Lung microvascular endothelial cell (primary cell): ENCODE measurements around the gene CELF6. TPM values are rescaled to one million over a fixed set of nuclear protein-coding genes. Genes with fewer than 3 reads are reported as not detected.

Experiments used
- DNase-seq, 2 donors: peaks; one replicate each; pipeline versions ENCODE4 v3.0.0 to v3.0.0-alpha.2; 2010; ENCODE audit warnings: low read depth in 2 of 2
- total RNA-seq: library from RNA; depleted of rRNA; stranded (reverse); fragments of >200 nt; gene quantifications from 2 replicates; pipeline ENCODE4 v1.2.1, GENCODE V29; 2014

Gene CELF6
- total RNA-seq = 0.20 TPM in 1 of 2 replicates, not detected in the other

GRCh38 chr15:72319985-72320671 lies at the start of gene CELF6:
TSS of gene CELF6 (minus strand) at chr15:72320157. CDS start at chr15:72319874, 283 bp downstream.
- peak; percentile 79 to 82 for DNase-seq

GRCh38 chr15:72368899-72369298 lies 48.9 kb upstream of the CELF6 start:
- peak in 1 of 2 donors; percentile 55 for DNase-seq

DNA sequence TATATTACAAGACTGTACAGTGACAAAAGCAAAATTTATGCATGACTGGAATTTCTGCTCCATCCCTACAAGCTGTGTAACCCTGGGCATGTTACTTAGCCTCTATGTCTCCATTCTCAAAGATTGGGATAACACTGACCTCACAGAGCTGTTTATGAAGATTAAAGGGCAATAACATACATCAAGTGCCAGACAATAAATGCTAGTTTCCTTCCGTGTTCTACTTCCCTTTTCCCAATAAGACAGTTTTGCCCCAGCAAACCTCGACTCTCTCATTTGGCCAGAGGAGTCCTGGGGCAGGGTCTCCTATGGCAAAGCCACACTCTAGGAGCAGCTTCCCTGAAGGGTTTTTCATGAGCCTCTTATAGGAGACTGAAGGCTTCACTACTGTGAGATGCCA lies 48.4 kb upstream of the CELF6 start:
- no peak for DNase-seq

GRCh38 chr15:72365844-72366243 lies 45.9 kb upstream of the CELF6 start:
- peak in 1 of 2 donors; percentile 14 for DNase-seq

DNA sequence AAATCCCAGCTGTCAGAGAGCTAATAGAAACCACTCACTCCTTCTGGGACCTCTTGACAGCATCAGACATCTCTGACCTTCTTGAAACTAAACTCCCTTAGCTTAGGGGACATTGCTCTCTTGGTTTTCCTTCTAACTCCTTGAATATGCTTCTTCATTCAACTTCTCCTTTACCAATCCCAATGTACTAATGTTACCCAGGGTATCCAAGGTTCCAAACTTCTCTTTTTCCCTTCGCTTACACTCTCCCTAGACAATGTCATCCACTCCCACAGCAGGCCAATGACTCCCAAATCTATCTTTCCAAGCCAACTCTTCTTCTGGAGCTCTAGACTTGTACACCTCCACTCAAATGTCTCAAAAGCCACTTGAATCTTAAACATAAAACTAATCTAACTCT lies 41.2 kb upstream of the CELF6 start:
- no peak for DNase-seq

- peak; percentile 79 to 91 for DNase-seq
These were observed 38.8 kb upstream of the CELF6 start for GRCh38 chr15:72358650-72359171.

DNA sequence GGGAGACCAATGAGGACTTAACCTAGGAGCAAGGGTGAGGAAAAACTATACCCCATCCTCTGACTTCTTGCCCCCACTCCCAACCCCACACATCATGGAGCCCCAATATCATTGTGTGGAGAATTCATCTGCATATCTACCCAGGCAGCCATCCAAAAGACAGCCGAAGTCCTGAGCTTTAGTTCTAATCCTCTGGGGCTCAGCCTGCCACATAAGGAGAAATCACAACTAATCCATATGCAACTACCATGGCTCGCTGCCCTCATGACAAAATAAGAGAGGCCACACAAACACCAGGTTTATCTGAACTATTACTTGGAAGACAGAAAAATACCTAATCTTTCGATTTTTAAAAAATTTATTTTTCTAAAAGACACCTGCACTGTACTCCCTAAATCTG lies 38.2 kb upstream of the CELF6 start:
- no peak for DNase-seq

- no peak for DNase-seq
These were observed 34.5 kb upstream of the CELF6 start for GRCh38 chr15:72354496-72354895.

DNA sequence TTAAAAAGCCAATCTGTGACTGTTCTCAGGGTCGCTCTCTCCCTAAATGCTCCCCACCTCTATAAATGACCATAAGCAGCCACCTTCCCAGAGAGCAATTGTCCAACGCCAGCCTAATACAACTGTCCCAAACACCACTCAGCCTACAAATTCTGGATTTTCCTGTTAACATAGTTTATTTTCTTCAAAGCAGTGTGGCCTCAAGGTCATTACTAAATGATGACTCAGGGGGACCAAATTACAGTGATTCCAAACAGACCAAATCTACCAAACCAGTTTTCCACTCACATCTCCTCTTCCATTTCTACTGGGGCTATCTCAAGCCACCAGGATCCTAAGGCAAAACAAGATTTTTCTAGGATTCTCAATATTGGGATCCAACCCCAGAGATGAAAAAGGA lies 33.3 kb upstream of the CELF6 start:
- DNase-seq = no peak

DNA sequence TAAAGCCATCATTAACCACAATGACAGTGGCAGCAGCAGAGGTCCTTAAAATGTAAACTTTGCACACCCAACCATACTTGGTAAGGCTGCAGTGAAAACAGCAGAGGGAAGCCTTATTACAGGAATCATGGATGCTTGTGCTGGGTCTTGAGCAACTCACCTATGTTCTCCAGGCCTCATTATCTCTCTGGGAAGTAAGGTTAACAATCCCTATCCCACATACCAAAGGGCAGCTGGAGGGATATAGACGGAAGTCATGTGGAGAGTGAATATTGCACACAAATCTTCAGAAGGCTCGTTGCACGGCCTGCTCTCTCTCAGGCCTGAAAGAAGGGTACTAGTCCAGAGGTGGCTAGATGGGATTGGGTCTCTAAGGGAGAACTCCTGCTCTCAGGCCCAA lies 25.8 kb upstream of the CELF6 start:
- DNase-seq = no peak

- DNase-seq = no peak
These were observed 25.3 kb upstream of the CELF6 start for GRCh38 chr15:72345280-72345679.

DNA sequence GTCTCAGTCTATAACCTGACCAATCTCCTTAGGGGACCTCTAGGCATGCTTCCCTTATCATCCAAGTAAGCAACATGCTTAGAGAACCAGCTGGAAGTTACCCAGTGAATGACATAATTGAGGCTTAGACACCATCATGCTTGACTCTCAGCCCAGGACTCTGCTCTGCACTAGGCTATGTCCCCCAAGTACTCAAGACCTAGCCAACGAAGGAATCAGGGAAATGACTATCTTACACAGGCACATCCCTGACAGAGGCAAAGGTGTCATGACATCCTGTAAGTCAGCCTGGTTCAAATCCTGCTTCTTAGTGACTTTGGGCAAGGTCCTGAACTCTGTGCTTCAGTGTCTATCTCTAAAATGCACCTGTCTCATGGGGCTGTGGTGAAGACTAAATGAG lies 24.6 kb upstream of the CELF6 start:
- no peak for DNase-seq

DNA sequence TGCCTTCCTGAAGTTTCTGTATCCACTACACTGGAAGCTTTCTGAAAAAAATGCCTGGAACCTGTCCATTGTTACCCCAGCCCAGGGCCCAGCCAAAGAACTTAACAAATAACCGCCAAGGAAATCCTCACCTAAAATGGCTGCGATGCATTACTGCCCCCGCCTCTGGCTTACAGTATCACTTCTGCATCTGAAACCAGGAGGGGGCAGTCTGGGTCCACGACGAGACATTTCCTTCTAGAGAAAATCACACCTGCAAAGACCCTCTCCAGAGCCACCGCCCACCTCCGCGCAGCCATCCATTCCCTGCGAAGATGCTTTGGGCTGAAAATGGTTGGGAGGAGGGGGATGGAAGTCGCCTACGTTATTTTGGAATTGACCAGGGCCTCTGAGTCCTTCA lies 22.4 kb upstream of the CELF6 start:
- peak; percentile 58 to 65 for DNase-seq

DNA sequence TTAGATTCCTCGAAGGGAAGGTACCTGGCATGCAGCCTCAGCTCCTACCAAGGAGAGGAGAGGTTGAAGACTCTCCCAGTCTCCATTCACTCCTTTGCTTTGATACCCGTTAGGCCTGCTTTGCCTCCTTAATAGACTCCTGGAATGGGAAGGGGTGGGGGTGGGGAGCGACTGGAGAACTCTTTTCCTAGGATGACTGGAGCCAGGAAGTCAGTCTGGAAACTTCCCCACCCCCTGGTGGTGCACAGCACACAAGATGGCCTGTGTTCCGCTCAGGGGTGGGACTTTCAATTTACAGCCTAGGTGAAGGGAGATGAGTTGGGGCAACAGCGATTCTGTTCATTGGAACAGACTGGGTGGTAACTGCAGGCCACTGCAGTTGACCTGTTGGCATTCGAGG lies 21.4 kb upstream of the CELF6 start:
- DNase-seq = peak; percentile 21 to 34

DNA sequence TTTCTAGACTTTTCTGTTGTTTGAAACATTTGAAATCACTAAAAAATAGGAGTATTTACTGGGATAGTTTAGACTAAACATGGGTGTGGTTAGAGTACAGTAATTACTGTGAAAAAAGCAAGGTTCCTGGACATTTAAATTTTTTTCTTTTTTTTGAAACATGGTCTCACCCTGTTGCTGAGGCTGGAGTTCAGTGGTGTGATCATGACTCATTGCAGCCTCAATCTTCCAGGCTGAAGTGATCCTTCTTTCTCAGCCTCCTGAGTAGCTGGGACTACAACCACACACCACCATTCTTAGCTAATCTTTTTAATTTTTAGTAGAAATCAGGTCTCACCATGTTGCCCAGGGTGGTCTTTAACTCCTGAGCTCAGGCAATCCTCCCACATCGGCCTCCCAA lies 20.4 kb upstream of the CELF6 start:
- DNase-seq = no peak

- peak; percentile 80 to 81 for DNase-seq
These were observed 19.8 kb upstream of the CELF6 start for GRCh38 chr15:72339777-72340177.

DNA sequence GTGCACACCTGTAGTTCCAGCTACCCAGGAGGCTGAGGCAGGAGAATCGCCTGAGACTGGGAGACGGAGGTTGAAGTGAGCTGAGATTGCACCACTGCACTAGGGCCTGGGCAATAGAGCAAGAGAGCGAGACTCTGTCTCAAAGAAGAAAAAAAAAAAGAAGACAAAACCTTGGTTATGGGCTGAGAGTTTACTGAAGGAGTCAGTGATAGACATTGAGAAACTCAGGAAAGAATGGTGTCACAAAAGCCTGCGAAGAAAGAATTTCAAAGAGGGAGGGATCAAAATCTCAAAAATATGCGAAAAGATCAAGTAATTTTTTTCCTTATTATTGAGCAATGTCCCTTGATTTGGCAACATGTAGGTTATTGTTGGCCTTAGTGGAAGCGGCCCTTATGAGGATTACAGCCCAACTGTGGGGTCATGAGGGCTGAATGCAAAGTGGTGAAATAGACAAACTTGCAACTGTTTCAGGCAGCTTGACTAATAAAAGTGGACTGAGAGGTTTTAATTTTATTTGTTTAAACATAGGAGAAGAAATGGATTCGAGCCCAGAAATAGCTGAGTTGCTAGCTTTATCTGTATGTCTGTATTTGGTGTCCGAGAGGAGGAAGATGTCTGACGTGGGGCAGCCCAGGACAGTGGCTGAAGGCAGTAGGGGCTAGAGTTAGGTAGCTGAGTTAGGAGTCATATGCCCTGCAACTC lies 18.8 kb upstream of the CELF6 start:
- peak in 1 of 2 donors; percentile 20 for DNase-seq

GRCh38 chr15:72338148-72338547 lies 18.2 kb upstream of the CELF6 start:
- no peak for DNase-seq

DNA sequence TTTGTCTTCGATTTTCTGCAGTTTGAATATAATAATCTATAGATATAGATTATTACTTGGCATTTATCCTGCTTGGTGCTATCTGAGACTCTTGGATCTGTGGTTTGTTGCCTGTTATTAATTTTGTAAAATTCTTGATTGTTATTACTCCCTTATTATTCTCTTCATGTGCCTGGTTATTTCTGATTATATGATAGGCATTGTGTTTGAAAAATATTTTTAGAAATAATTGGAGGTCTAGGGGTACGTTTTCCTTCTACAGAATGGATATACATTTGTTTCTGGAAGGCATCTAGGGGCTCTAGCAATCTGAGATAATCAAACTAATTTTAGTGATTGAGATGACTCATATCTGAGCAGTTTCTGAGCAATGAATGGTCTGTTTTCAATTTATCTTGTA lies 14.9 kb upstream of the CELF6 start:
- DNase-seq = no peak

DNA sequence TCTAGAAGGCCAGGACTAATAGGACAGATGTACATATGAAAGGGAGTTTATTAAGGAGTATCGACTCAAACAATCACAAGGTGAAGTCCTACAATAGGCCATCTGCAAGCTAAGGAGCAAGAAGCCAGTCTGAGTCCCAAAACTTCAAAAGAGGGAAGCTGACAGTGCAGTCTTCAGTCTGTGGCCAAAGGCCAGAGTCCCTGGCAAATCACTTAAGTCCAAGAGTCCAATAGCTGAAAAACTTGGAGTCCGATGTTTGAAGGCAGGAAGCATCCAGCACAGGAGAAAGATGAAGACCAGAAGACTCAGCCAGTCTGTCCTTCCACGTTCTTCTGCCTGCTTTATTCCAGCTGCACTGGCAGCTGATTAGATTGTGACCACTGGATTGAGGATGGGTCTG lies 11.1 kb upstream of the CELF6 start:
- DNase-seq = no peak

DNA sequence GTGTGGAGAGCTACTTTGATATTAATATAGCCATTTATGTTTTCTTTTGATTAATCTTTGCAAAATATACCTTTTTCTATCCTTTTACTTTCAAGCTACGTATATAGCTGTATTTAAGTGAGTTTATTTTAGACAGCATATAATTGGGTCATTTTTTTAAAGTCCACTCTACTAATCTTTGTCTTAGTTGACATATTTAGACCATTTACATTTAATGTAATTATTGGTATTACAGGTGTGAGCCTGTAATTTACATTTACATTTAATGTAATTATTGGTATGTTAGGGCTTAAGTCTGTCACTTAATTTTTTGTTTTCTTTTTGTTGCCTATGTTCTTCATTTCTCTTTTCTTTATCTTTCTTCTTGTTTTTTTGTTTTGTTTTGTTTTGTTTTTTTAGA lies 3.8 kb upstream of the CELF6 start:
- no peak for DNase-seq

DNA sequence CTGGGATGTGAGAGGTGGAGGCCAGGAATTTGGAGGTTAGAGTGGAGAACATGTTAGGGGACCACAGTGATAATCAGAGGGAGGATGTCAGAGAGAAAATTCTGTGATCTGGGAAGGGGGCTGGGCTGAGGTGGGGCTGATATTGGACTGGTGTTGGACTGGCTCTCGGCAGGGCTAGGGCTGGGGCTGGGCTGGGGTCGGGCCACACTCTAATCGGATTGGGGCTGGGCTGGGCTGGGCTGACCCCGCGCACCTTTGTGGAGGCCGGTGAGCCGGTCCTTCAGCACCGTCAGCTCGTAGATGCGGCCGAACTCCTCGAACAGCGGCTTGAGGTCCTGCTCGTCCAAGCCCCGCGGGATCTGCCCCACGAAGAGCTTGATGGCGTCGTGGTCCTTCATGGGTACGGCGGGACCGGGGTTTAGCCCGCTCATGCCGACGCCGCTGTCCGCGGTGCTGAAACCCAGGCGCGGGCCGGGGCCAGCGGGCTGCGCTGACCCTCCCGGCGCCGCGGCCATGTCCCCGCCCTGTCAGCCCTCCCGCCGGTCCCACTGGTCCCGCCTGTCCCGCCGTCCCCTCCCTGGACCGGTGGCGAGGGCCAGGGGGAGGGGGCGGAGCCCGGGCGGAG lies 485 bp downstream of the CELF6 start:
- DNase-seq = peak; percentile 66 to 79
